Natural killer cell (primary cell): ENCODE measurements around the gene COL16A1. TPM values are rescaled to one million over a fixed set of nuclear protein-coding genes. Genes with fewer than 3 reads are reported as not detected.

Experiments used
- ATAC-seq, 3 donors: fragments of 150-1000 bp in 2 of 3; fragments of 200-7000 bp in 1 of 3; cut with Tn5 transposase; 1 replicate in 1 of 3; 2 replicates in 2 of 3; pipeline ENCODE4 v1.10.0; 2021; ENCODE audit warnings: mild to moderate bottlenecking in 2 of 3, moderate library complexity in 2 of 3
- DNase-seq, 2 donors: peaks; one replicate each; pipeline versions ENCODE4 v3.0.0 to v3.0.0-alpha.2; 2013 to 2021; ENCODE audit warnings: mixed read lengths in 1 of 2
- H3K27ac ChIP-seq: one replicate; pipeline ENCODE4 v1.5.1; 2013; ENCODE audit warnings: mild to moderate bottlenecking, low read length
- H3K27me3 ChIP-seq: one replicate; pipeline ENCODE4 v1.6.1; 2013; ENCODE audit warnings: low read length; ENCODE audit not compliant: control insufficient read depth, insufficient read depth
- H3K36me3 ChIP-seq: one replicate; pipeline ENCODE4 v1.6.1; 2013; ENCODE audit warnings: low read length; ENCODE audit not compliant: control insufficient read depth, insufficient read depth
- H3K4me1 ChIP-seq: one replicate; pipeline ENCODE4 v1.6.1; 2013; ENCODE audit warnings: low read length; ENCODE audit not compliant: control insufficient read depth, insufficient read depth
- H3K4me3 ChIP-seq: one replicate; pipeline ENCODE4 v1.5.1; 2013; ENCODE audit warnings: low read length
- H3K9me3 ChIP-seq: one replicate; pipeline ENCODE4 v1.6.1; 2013; ENCODE audit warnings: low read length; ENCODE audit not compliant: control insufficient read depth, insufficient read depth
- H3K27ac Mint-ChIP-seq, 2 donors: one replicate each; pipeline ENCODE4 v1.8.0; 2022; ENCODE audit warnings: mild to moderate bottlenecking in 2 of 2, mixed read lengths in 2 of 2, moderate library complexity in 1 of 2
- H3K27me3 Mint-ChIP-seq, 2 donors: one replicate each; pipeline ENCODE4 v1.8.0; 2022; ENCODE audit warnings: low read depth in 2 of 2, mixed read lengths in 2 of 2
- H3K36me3 Mint-ChIP-seq: one replicate; pipeline ENCODE4 v1.8.0; 2022; ENCODE audit warnings: mixed read lengths
- H3K4me1 Mint-ChIP-seq, 2 donors: one replicate each; pipeline ENCODE4 v1.8.0; 2022; ENCODE audit warnings: mixed read lengths in 2 of 2
- H3K4me3 Mint-ChIP-seq: one replicate; pipeline ENCODE4 v1.8.0; 2022; ENCODE audit warnings: mild to moderate bottlenecking, moderate library complexity, mixed read lengths
- H3K9me3 Mint-ChIP-seq, 2 donors: one replicate each; pipeline ENCODE4 v1.8.0; 2022; ENCODE audit warnings: mixed read lengths in 2 of 2
- CTCF ChIP-seq: fragments of 200-600 bp; IDR thresholded peaks from one replicate; pipeline ENCODE4 v1.8.0; 2022; ENCODE audit warnings: antibody characterized with exemption
- WGBS: methylation state at CpG from one replicate; pipeline ENCODE4 v1.1.7; 2013; ENCODE audit warnings: missing lambda C conversion rate; ENCODE audit not compliant: insufficient coverage; 5-methylcytosine and 5-hydroxymethylcytosine counted together
- intact Hi-C: fragments of 100-400 bp; cut with micrococcal nuclease; formaldehyde crosslinking; loops from one replicate; pipeline ENCODE4 v1.14.2; 2022
- total RNA-seq, 4 donors: library from RNA; stranded (reverse); fragments of 120-200 nt in 1 of 4; gene quantifications; one replicate each; pipeline versions ENCODE4 v1.2.3 to v1.2.4, GENCODE V29; 2013 to 2022

COL16A1 gene
- total RNA-seq, 3 donors from 2014 or later (not counting 1 experiment from before 2014, with no cell fraction given) = 0.14 TPM; not detected in 2

- peaks cover 3 to 6% of the 10 kb centered on the region in 2 donors for H3K27me3 Mint-ChIP-seq
- no peak for ATAC-seq
- H3K36me3 Mint-ChIP-seq = no peaks in the 10 kb centered on the region
- Histone ChIP-seq H3K4me3 (no peak overlapping the region), H3K9me3 (no peaks in the 10 kb centered on the region), H3K27ac (no peak overlapping the region), H3K36me3 (no peaks in the 10 kb centered on the region), H3K27me3 (no peaks in the 10 kb centered on the region), H3K4me1 (no peaks in the 10 kb centered on the region)
- H3K4me1 Mint-ChIP-seq = no peaks in the 10 kb centered on the region
- WGBS = 90% methylated on average over 6 of the region's 6 CpGs
- intact Hi-C loops = no loop called here
- DNase-seq = no peak
- no peaks in the 10 kb centered on the region for H3K9me3 Mint-ChIP-seq
- no peak for TF ChIP-seq CTCF
- H3K27ac Mint-ChIP-seq = no peak overlapping the region
- H3K4me3 Mint-ChIP-seq = no peak overlapping the region
These were observed 48.7 kb downstream of the COL16A1 start for GRCh38 chr1:31655104-31655503.

- no peak for ATAC-seq
- Mint-ChIP-seq H3K27me3 (peaks cover 3 to 6% of the 10 kb centered on the region in 2 donors), H3K27ac (no peak overlapping the region), H3K9me3 (no peaks in the 10 kb centered on the region), H3K36me3 (no peaks in the 10 kb centered on the region), H3K4me3 (no peak overlapping the region), H3K4me1 (no peaks in the 10 kb centered on the region)
- TF ChIP-seq CTCF = no peak
- no peak overlapping the region for H3K27ac ChIP-seq
- DNase-seq = no peak
- no peaks in the 10 kb centered on the region for H3K36me3 ChIP-seq
- intact Hi-C loops = no loop called here
- no peaks in the 10 kb centered on the region for H3K4me1 ChIP-seq
- 93% methylated on average over 5 of the region's 5 CpGs for WGBS
- no peak overlapping the region for H3K4me3 ChIP-seq
- no peaks in the 10 kb centered on the region for H3K9me3 ChIP-seq
- H3K27me3 ChIP-seq = no peaks in the 10 kb centered on the region
These were observed 49.4 kb downstream of the COL16A1 start for GRCh38 chr1:31654474-31654776.

DNA sequence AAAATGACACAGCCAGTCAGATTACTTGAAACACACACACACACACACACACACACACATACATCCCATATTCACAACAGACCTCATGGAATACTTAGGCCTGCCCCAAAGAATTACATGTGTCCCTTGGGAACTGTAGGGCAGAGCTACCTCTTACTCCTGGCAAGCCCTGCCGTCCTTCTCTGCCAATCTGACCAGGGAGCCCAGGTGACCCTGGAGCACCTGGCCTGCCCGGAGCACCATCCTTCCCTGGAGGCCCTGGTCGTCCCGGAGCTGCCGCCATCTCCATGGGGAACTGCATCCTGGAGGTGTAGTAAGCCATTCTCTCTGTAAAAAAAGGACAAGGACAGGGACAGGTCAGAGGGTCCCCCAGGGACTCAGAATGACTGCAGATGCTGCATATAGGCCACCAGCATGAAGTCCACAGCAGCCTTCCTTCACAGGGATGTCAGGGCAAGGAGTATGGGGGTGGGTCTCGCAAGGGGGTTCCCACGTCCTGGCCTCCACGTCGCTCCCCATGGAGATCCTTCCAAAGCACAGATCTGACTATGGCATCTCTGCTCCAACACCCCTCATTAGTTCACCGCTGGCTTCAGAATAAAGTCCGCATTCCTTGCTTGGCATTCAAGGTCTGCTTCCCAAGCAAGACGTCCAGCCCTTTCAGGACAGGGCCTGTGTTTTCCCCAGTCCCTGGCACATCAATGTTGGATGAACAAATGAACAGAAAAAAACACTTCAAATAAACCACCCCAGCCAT is 49.9 kb downstream of the COL16A1 start:
- H3K4me3 ChIP-seq = no peak overlapping the region
- Mint-ChIP-seq H3K4me1 (no peaks in the 10 kb centered on the region), H3K36me3 (no peaks in the 10 kb centered on the region), H3K27me3 (peaks cover 3 to 6% of the 10 kb centered on the region in 2 donors), H3K4me3 (no peak overlapping the region), H3K27ac (no peak overlapping the region), H3K9me3 (no peaks in the 10 kb centered on the region)
- no peaks in the 10 kb centered on the region for H3K4me1 ChIP-seq
- H3K27me3 ChIP-seq = no peaks in the 10 kb centered on the region
- ATAC-seq (no peak), DNase-seq (no peak)
- H3K9me3 ChIP-seq = no peaks in the 10 kb centered on the region
- no peaks in the 10 kb centered on the region for H3K36me3 ChIP-seq
- TF ChIP-seq CTCF = no peak
- intact Hi-C loops = no loop called here
- WGBS = 94% methylated on average over 12 of the region's 12 CpGs
- H3K27ac ChIP-seq = no peak overlapping the region
